Activated CD4-positive, alpha-beta T cell treated with anti-CD3 and anti-CD28 coated beads, Interleukin-2, Interleukin-6, amounts not matched to agents 100 ng/mL and 50 ng/mL, durations not matched to agents 16 hours and 8 hours (primary cell): ENCODE data around the gene TSPAN17.

Experiments
- DNase-seq: peaks from one replicate; pipeline ENCODE4 v3.0.0-alpha.2; 2020

The TSPAN17 gene

GRCh38 chr5:176661676-176662075 lies 14.4 kb downstream of the TSPAN17 start:
- no peak for DNase-seq

GRCh38 chr5:176662371-176663333 lies 15.4 kb downstream of the TSPAN17 start:
- no peak for DNase-seq

- DNase-seq, result no peak
Observed at GRCh38 chr5:176663566-176663965, 16.3 kb downstream of the TSPAN17 start.

- no peak for DNase-seq
Observed at GRCh38 chr5:176664479-176664878, 17.2 kb downstream of the TSPAN17 start.

GRCh38 chr5:176664886-176665285 lies 17.6 kb downstream of the TSPAN17 start:
- no peak for DNase-seq

GRCh38 chr5:176665517-176665916 lies 18.2 kb downstream of the TSPAN17 start:
- no peak for DNase-seq

GRCh38 chr5:176667637-176668036 lies 20.4 kb downstream of the TSPAN17 start:
- no peak for DNase-seq

GRCh38 chr5:176670449-176670848 lies 23.2 kb downstream of the TSPAN17 start:
- no peak for DNase-seq

GRCh38 chr5:176671399-176671798 lies 24.1 kb downstream of the TSPAN17 start:
- no peak for DNase-seq

- DNase-seq, result no peak
Observed at GRCh38 chr5:176671890-176672747, 24.8 kb downstream of the TSPAN17 start.

- DNase-seq, result no peak
Observed at GRCh38 chr5:176673651-176674583, 26.6 kb downstream of the TSPAN17 start.

- no peak for DNase-seq
Observed at GRCh38 chr5:176674799-176675198, 27.5 kb downstream of the TSPAN17 start.

- DNase-seq, result no peak
Observed at GRCh38 chr5:176675676-176676360, 28.5 kb downstream of the TSPAN17 start.

- no peak for DNase-seq
Observed at GRCh38 chr5:176676361-176676824, 29.1 kb downstream of the TSPAN17 start.

- DNase-seq, result no peak
Observed at GRCh38 chr5:176677209-176677939, 30.1 kb downstream of the TSPAN17 start.

GRCh38 chr5:176678584-176678983 lies 31.3 kb downstream of the TSPAN17 start:
- no peak for DNase-seq

- DNase-seq, result no peak
Observed at GRCh38 chr5:176679365-176680225, 32.3 kb downstream of the TSPAN17 start.

- no peak for DNase-seq
Observed at GRCh38 chr5:176680226-176680563, 32.9 kb downstream of the TSPAN17 start.

GRCh38 chr5:176682016-176682531 lies 34.8 kb downstream of the TSPAN17 start:
- DNase-seq, result no peak

- no peak for DNase-seq
Observed at GRCh38 chr5:176685010-176685409, 37.7 kb downstream of the TSPAN17 start.
